ENCODE measurements around the gene ABL1.

GRCh38 chr9:130785940-130786508 lies 49.0 kb upstream of the ABL1 start:
- TF ChIP-seq TAF1 (IDR thresholded peaks at IDR 0.05; ENCODE audit: borderline replicate concordance, insufficient read depth, low read length) (no peak), POLR2AphosphoS5 (IDR thresholded peaks at IDR 0.05; ENCODE audit: low read depth, low read length) (no peak), SIN3A (IDR thresholded peaks at IDR 0.05; ENCODE audit: borderline replicate concordance, insufficient read depth, low read length) (no peak), REST (IDR thresholded peaks at IDR 0.05; ENCODE audit: insufficient read depth in 1 of 2, low read depth in 2 of 2, low read length in 2 of 2) (no peak)

Measured in PFSK-1 (cell line).